Measurements from ENCODE around the gene ZNF654.

DNA sequence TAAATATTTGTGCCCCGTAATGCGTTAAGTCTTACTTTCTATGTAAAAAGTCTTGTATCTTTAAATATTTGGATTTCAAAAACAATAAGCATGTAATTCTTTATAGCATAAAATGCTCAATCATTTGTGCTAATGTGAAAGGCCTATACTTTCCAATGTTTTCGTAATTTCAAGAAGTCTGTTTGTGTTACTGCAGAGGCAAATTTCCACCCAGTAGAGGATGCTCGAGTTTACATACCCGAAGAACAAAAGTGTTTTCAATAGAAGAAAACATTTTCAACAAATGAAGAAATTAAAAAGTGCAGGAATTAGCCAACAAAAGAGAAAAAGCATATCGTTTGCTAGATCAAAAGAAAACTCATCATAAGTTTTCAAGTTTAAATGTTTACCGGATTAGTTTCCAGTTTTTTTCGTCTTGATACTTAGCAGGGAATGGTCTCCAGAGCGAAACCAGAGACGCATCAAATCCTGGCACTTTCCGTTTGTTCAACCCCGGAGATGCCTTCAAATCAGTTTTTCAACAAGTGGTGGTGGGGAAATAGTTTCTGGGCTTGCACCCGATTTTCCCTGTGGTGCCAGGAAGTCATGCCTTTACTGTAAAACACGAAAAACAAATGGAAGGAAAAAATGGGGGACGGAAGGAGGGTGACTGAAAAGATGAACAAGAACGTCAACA lies 1.3 kb upstream of the ZNF654 start:
- TF ChIP-seq, protein P1, sequence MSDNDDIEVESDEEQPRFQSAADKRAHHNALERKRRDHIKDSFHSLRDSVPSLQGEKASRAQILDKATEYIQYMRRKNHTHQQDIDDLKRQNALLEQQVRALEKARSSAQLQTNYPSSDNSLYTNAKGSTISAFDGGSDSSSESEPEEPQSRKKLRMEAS (IDR thresholded peaks at IDR 0.05; ENCODE audit: insufficient read depth, insufficient read length): no peak
- TF ChIP-seq, protein P2, sequence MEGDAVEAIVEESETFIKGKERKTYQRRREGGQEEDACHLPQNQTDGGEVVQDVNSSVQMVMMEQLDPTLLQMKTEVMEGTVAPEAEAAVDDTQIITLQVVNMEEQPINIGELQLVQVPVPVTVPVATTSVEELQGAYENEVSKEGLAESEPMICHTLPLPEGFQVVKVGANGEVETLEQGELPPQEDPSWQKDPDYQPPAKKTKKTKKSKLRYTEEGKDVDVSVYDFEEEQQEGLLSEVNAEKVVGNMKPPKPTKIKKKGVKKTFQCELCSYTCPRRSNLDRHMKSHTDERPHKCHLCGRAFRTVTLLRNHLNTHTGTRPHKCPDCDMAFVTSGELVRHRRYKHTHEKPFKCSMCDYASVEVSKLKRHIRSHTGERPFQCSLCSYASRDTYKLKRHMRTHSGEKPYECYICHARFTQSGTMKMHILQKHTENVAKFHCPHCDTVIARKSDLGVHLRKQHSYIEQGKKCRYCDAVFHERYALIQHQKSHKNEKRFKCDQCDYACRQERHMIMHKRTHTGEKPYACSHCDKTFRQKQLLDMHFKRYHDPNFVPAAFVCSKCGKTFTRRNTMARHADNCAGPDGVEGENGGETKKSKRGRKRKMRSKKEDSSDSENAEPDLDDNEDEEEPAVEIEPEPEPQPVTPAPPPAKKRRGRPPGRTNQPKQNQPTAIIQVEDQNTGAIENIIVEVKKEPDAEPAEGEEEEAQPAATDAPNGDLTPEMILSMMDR (IDR thresholded peaks at IDR 0.05; ENCODE audit: extremely low read depth in 1 of 2, insufficient read depth in 1 of 2, low read depth in 1 of 2, low read length in 2 of 2): no peak
- no peak for TF ChIP-seq EZH2 (IDR thresholded peaks at IDR 0.05; ENCODE audit: borderline replicate concordance, low read depth, low read length, severe bottlenecking)
- TF ChIP-seq POLR2A (IDR thresholded peaks at IDR 0.05; ENCODE audit: low read depth, low read length): no peak

All from endothelial cell of umbilical vein (primary cell).